ENCODE results near the gene BCL7A. TPM values are rescaled to one million over a fixed set of nuclear protein-coding genes. Genes with fewer than 3 reads are reported as not detected.
A peak's percentile ranks its signal among the peaks of the same experiment; 100 is the strongest.

BCL7A gene
- polyA plus RNA-seq, 3 donors: 0.34 to 0.79 (median 0.56) TPM

DNA sequence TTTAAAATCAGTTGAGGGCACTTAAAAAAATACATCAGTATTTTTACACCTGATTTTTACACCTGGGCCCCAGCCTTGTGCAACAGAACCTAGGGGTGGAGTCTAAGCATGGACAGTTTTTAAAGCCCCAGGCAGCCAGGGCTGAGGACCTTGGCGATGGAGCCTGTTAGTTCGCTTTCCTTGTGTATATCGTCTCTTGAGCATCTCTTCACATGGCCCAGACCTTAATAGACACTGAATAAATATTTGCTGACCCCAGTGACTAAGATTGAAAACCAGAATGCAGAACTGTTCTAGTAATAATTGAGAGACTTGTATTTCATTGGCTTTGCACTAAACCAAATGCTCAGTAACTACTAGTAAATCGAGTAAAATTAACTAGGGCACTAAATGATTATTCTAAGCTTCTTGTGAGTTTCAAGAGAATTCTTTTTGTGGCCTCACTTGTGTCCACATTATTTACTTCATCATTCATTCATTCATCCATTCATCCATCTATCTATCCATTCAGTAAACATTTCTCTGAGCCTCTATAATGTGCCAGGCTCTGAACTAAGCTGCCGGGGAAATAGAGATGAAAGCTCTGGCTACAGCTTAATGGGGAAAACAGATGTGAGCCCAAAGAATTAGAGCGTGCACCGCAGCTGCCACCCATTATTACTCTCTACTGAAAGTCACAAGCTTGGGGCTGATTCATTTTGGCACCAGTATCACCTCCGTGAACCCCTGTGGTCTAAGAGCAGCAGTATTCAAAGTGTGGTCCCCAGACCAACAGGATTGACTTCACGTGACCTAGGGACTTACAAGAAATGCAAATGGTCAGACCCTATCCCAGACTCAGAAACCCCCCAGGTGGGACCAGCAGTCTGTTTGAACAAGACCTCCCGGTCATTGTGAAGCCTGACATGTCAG lies 30.7 kb upstream of the BCL7A start:
- TF ChIP-seq, protein P1, sequence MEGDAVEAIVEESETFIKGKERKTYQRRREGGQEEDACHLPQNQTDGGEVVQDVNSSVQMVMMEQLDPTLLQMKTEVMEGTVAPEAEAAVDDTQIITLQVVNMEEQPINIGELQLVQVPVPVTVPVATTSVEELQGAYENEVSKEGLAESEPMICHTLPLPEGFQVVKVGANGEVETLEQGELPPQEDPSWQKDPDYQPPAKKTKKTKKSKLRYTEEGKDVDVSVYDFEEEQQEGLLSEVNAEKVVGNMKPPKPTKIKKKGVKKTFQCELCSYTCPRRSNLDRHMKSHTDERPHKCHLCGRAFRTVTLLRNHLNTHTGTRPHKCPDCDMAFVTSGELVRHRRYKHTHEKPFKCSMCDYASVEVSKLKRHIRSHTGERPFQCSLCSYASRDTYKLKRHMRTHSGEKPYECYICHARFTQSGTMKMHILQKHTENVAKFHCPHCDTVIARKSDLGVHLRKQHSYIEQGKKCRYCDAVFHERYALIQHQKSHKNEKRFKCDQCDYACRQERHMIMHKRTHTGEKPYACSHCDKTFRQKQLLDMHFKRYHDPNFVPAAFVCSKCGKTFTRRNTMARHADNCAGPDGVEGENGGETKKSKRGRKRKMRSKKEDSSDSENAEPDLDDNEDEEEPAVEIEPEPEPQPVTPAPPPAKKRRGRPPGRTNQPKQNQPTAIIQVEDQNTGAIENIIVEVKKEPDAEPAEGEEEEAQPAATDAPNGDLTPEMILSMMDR (IDR thresholded peaks at IDR 0.05): no peak
- Mint-ChIP-seq H3K9me3 (no peaks in the 10 kb centered on the region), H3K27me3 (ENCODE audit: low read depth in 3 of 3) (peaks cover 0 to 2% (median 0%) of the 10 kb centered on the region in 3 donors), H3K27ac (peak overlapping the region in 1 of 7 donors; percentile 89), H3K4me3 (no peak overlapping the region), H3K4me1 (peaks cover 17% of the 10 kb centered on the region), H3K36me3 (no peaks in the 10 kb centered on the region)
- no peaks in the 10 kb centered on the region for H3K27me3 ChIP-seq (ENCODE audit: control insufficient read depth in 2 of 2, insufficient read depth in 2 of 2, low read length in 2 of 2)
- no peak overlapping the region for H3K9ac ChIP-seq (ENCODE audit: insufficient read depth, low read length, poor library complexity, severe bottlenecking)
- H3K4me3 ChIP-seq (replicated peaks in 1 of 3; ENCODE audit: low read depth in 2 of 3, low read length in 3 of 3): no peak overlapping the region
- intact Hi-C loops (cut with micrococcal nuclease): no loop called here
- DNase-seq: no peak
- WGBS (ENCODE audit: insufficient coverage): 75% methylated on average over 3 of the region's 10 CpGs
- H3K36me3 ChIP-seq (replicated peaks in 1 of 2; ENCODE audit: control insufficient read depth in 1 of 2, insufficient read depth in 2 of 2, low read length in 2 of 2): no peaks in the 10 kb centered on the region
- H3K79me2 ChIP-seq (ENCODE audit: insufficient read depth, low read length): no peaks in the 10 kb centered on the region
- H2AFZ ChIP-seq (ENCODE audit: insufficient read depth, low read depth, low read length, poor library complexity, severe bottlenecking): no peak overlapping the region
- no peak overlapping the region for H3K27ac ChIP-seq (ENCODE audit: low read depth in 1 of 2, low read length in 2 of 2)
- H3K4me2 ChIP-seq (replicated peaks; ENCODE audit: extremely low read depth, low read length, poor library complexity, severe bottlenecking): no peak overlapping the region
- H3K4me1 ChIP-seq (ENCODE audit: control insufficient read depth in 1 of 2, insufficient read depth in 2 of 2, low read length in 2 of 2): peaks cover 8 to 10% of the 10 kb centered on the region in 2 donors
- no peaks in the 10 kb centered on the region for H3K9me3 ChIP-seq (replicated peaks in 1 of 2; ENCODE audit: control insufficient read depth in 1 of 2, insufficient read depth in 1 of 2, low read length in 2 of 2)
- no peaks in the 10 kb centered on the region for H4K20me1 ChIP-seq (ENCODE audit: insufficient read depth, low read length)

- Mint-ChIP-seq H3K4me1 (peaks cover 17% of the 10 kb centered on the region), H3K9me3 (no peaks in the 10 kb centered on the region), H3K27me3 (ENCODE audit: low read depth in 3 of 3) (peaks cover 1 to 4% (median 2%) of the 10 kb centered on the region in 3 donors), H3K27ac (peak overlapping the region in 4 of 7 donors; percentile 54 to 91 (median 86)), H3K36me3 (no peaks in the 10 kb centered on the region), H3K4me3 (peak overlapping the region in 1 of 2 donors; percentile 68)
- Histone ChIP-seq H2AFZ (ENCODE audit: insufficient read depth, low read depth, low read length, poor library complexity, severe bottlenecking) (peak overlapping the region; percentile 73), H4K20me1 (ENCODE audit: insufficient read depth, low read length) (no peaks in the 10 kb centered on the region), H3K9ac (ENCODE audit: insufficient read depth, low read length, poor library complexity, severe bottlenecking) (no peak overlapping the region), H3K4me2 (replicated peaks; ENCODE audit: extremely low read depth, low read length, poor library complexity, severe bottlenecking) (peak overlapping the region; percentile 33), H3K36me3 (replicated peaks in 1 of 2; ENCODE audit: control insufficient read depth in 1 of 2, insufficient read depth in 2 of 2, low read length in 2 of 2) (no peaks in the 10 kb centered on the region), H3K4me3 (replicated peaks in 1 of 3; ENCODE audit: low read depth in 2 of 3, low read length in 3 of 3) (no peak overlapping the region), H3K79me2 (ENCODE audit: insufficient read depth, low read length) (no peaks in the 10 kb centered on the region), H3K9me3 (replicated peaks in 1 of 2; ENCODE audit: control insufficient read depth in 1 of 2, insufficient read depth in 1 of 2, low read length in 2 of 2) (no peaks in the 10 kb centered on the region), H3K4me1 (ENCODE audit: control insufficient read depth in 1 of 2, insufficient read depth in 2 of 2, low read length in 2 of 2) (peaks cover 8 to 10% of the 10 kb centered on the region in 2 donors), H3K27me3 (ENCODE audit: control insufficient read depth in 2 of 2, insufficient read depth in 2 of 2, low read length in 2 of 2) (no peaks in the 10 kb centered on the region), H3K27ac (ENCODE audit: low read depth in 1 of 2, low read length in 2 of 2) (peak overlapping the region in 1 of 2 donors; percentile 67)
- TF ChIP-seq, protein P1 (IDR thresholded peaks at IDR 0.05): no peak
- WGBS (ENCODE audit: insufficient coverage): 22% methylated on average over 16 of the region's 21 CpGs
- intact Hi-C loops (cut with micrococcal nuclease): no loop called here
- DNase-seq: peak; percentile 78 to 89 (median 82)
These were observed 29.4 kb upstream of the BCL7A start for GRCh38 chr12:121992059-121992879.

Data from CD14-positive monocyte (primary cell).